Measurements from ENCODE around the gene ITIH3.

DNA sequence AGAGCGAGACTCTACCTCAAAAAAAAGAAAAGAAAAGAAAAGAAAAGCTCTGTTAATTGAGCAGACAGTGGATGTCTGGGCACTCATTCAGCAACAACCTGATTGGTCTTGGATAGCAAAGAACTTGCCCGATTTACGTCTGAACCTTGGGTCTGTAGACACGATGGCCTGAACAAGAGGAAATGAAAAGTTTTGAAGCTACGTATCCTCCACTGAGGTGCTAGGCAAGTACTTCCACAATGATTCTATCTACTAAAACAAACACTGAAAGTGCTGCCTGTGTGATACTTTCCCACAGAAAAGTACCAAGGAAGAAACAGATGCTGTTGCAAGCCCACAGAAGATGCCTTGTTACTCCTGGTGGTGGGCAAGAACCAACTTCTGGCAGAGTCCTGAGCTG is 62.1 kb downstream of the ITIH3 start:
- TF ChIP-seq EP300 (IDR thresholded peaks at IDR 0.05) = no peak
- TF ChIP-seq POLR2A (IDR thresholded peaks at IDR 0.05) = no peak
- TF ChIP-seq, protein P1, sequence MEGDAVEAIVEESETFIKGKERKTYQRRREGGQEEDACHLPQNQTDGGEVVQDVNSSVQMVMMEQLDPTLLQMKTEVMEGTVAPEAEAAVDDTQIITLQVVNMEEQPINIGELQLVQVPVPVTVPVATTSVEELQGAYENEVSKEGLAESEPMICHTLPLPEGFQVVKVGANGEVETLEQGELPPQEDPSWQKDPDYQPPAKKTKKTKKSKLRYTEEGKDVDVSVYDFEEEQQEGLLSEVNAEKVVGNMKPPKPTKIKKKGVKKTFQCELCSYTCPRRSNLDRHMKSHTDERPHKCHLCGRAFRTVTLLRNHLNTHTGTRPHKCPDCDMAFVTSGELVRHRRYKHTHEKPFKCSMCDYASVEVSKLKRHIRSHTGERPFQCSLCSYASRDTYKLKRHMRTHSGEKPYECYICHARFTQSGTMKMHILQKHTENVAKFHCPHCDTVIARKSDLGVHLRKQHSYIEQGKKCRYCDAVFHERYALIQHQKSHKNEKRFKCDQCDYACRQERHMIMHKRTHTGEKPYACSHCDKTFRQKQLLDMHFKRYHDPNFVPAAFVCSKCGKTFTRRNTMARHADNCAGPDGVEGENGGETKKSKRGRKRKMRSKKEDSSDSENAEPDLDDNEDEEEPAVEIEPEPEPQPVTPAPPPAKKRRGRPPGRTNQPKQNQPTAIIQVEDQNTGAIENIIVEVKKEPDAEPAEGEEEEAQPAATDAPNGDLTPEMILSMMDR (IDR thresholded peaks at IDR 0.05) = no peak
- no peak for TF ChIP-seq POLR2AphosphoS5 (IDR thresholded peaks at IDR 0.05)

All from sigmoid colon (tissue), 4 donors.